Activated CD4-positive, alpha-beta T cell treated with anti-CD3 and anti-CD28 coated beads, Interleukin-2, amount 10 ng/mL, durations not matched to agents 24 days and 14 days (primary cell): ENCODE data around the gene HPD. TPM values are rescaled to one million over a fixed set of nuclear protein-coding genes. Genes with fewer than 3 reads are reported as not detected.

Source experiments
- DNase-seq: peaks from one replicate; pipeline ENCODE4 v3.0.0; 2022
- H3K27ac Mint-ChIP-seq: one replicate; pipeline ENCODE4 v1.8.0; 2022; ENCODE audit warnings: mild to moderate bottlenecking, mixed read lengths
- H3K27me3 Mint-ChIP-seq: one replicate; pipeline ENCODE4 v1.8.0; 2022; ENCODE audit warnings: mixed read lengths
- H3K36me3 Mint-ChIP-seq: one replicate; pipeline ENCODE4 v1.8.0; 2022; ENCODE audit warnings: low read depth, mild to moderate bottlenecking, mixed read lengths
- H3K4me1 Mint-ChIP-seq: one replicate; pipeline ENCODE4 v1.8.0; 2021; ENCODE audit warnings: mixed read lengths
- H3K4me3 Mint-ChIP-seq: one replicate; pipeline ENCODE4 v1.8.0; 2022; ENCODE audit warnings: mild to moderate bottlenecking, moderate library complexity, mixed read lengths
- H3K9me3 Mint-ChIP-seq: one replicate; pipeline ENCODE4 v1.8.0; 2021; ENCODE audit warnings: mixed read lengths
- intact Hi-C: fragments of 100-400 bp; cut with micrococcal nuclease; formaldehyde crosslinking; loops from one replicate; pipeline ENCODE4 v1.15.1; 2023
- total RNA-seq: library from RNA; stranded (reverse); gene quantifications from 2 replicates; pipeline ENCODE4 v1.2.3, GENCODE V29; 2022

The HPD gene
- total RNA-seq, 1 donor from 2014 or later, result not detected

DNA sequence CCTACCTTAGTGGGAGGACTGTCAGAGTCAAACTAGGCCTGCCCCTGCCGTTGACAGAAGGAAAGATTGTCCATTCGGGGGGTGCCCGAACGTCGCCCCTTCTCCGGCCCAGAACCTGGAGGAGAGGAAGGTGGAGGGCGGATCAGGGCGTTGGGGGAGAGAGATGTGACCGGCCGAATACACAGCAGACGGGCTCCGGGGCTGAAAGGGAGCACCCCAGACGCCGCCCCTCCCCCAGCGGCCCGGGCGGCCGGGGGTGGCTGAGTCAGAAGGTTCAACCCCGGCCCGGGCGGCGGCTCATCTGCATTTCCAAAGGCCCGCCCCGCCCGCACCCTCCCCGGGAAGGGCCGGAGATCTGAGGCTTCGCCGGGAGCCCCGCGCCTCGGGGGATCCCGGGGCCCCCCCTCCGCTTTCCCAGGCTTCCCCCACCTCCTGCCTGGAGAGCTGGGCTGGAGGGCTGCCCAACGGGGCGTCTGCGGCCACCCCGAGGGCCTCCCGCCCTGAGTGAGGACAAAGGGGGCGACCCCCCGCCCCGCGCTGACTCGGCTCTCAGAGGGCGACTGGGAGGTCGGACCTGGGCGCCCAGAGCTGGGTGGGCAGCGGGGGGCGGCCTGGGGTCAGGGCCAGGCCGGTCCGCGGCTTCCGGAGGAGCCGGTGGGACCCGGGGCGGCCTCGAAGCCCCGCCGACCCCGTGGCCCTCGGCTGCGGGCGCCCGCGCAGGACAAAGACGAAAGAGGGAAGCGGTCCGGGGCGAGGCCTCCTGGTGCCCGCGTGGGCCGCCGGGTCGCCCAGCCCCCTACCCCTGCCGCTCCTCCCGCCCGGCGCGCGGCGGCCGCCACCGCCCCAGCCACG, 58.6 kb downstream of the HPD start:
- intact Hi-C loops, result loop anchor here (1.0 to 10.0 kb wide), 4 partner anchors 12 to 1265 kb away; partner anchors contain the start of genes DIABLO and RNF10
- peak overlapping the region; percentile 88 for H3K4me3 Mint-ChIP-seq
- peak overlapping the region; percentile 88 for H3K27ac Mint-ChIP-seq
- H3K9me3 Mint-ChIP-seq, result no peaks in the 10 kb centered on the region
- H3K4me1 Mint-ChIP-seq, result peaks cover 33% of the 10 kb centered on the region
- H3K36me3 Mint-ChIP-seq, result peaks cover 44% of the 10 kb centered on the region
- DNase-seq, result peak; percentile 94
- no peaks in the 10 kb centered on the region for H3K27me3 Mint-ChIP-seq

DNA sequence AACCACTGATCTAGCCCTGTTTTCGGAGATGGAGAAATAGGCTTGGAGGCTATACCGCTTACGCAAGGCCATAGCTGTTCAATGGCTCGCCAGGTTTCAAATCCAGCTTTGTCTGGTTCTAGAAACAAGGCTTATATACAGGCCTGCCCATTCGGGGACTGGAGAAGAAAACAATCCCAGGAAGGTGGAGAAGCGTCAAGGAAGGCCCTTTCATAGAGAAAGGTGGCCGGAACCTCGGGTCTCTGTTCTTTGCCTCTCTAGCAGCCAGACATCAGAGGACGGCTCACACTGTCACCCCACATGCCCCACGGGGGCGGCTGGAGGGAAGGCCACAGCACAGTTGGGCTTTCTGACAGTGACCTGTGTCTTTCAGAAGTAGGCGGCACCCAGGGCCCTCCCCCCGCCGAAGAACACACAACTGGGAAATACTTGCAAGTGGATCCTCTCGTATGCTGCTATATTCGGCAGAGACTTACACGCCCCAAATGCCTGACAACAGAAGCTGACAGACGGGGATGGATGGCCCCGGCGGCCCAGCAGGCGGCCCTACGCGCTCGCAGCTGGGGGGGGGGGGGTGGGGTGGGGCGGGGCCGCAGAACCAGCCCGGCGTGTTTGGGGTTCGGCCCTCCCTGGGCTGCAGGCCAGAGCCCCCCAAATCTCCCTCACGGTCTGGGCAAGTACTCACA, 59.4 kb downstream of the HPD start:
- Mint-ChIP-seq H3K4me1 (peaks cover 40% of the 10 kb centered on the region), H3K4me3 (peak overlapping the region; percentile 88), H3K27me3 (no peaks in the 10 kb centered on the region), H3K27ac (peak overlapping the region; percentile 88), H3K36me3 (peaks cover 44% of the 10 kb centered on the region), H3K9me3 (no peaks in the 10 kb centered on the region)
- DNase-seq, result peak; percentile 87
- intact Hi-C loops, result loop anchor here (10.0 kb wide), 1 partner anchor 1264 kb away; the partner anchor contains the start of gene RNF10

DNA sequence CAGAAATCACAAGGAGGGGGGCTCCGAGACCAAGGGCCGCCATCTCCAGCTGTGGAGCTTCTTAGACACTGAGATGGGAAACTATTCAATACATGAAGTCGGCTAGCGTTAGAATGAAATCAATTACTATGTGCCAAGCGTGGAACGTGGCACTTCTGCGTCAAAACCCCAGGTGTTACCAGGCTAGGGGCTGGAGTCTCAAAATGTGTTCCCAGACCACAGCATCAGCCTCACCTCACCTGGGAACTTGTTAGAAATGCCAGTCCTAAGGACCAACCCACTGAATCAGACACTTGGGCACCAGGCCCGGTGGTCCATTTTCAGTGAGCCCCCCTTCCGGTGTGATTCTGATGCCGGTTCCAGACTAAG, 59.9 kb downstream of the HPD start:
- Mint-ChIP-seq H3K4me3 (peak overlapping the region; percentile 88), H3K27me3 (no peaks in the 10 kb centered on the region), H3K9me3 (no peaks in the 10 kb centered on the region), H3K27ac (peak overlapping the region; percentile 88), H3K36me3 (peaks cover 44% of the 10 kb centered on the region), H3K4me1 (peaks cover 41% of the 10 kb centered on the region)
- DNase-seq, result peak; percentile 63
- intact Hi-C loops, result loop anchor here (10.0 kb wide), 1 partner anchor 1264 kb away; the partner anchor contains the start of gene RNF10

DNA sequence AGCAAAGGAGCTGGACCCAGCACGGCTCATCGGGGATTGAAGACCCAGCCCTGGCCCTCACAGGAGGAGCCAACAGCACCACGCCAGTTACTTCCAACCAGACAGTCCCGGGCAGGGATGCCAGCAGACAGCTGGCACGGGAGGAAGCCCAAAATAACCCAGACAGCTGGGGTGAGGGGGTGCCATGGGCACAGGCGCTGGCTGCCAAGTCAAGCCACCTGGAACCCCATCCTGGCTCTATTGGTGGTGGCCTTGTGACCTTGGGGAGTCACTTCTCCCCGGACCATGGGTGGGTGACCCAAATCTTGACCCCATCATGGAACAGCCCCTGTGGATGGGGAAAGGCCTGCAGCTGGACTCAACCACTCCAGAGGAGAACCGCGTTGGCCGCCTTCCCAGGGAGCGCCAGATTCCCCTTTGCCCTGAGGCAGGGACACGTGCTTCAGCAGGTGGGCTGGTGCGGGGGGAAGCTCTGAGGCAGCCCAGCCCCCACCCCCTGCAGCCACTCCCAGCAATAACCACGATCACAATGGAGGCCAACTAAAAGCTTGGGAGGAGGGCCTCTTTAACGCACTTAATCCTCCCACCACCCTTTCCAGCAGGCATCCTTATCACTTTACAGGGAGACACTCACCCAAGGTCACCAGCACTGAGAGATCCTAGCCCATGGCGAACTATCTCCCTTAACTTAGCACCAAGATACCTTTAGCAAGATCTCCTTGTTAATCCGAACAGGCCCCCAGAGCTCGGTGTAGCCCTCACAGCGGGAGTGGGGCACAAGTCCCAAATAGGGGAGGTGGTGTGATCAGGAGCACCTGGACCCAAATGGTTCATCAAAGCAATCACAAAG, 60.5 kb downstream of the HPD start:
- Mint-ChIP-seq H3K27ac (peak overlapping the region; percentile 46), H3K9me3 (no peaks in the 10 kb centered on the region), H3K4me3 (peak overlapping the region; percentile 88), H3K27me3 (no peaks in the 10 kb centered on the region), H3K4me1 (peaks cover 41% of the 10 kb centered on the region), H3K36me3 (peaks cover 43% of the 10 kb centered on the region)
- peak; percentile 53 for DNase-seq
- intact Hi-C loops, result loop anchor here (10.0 kb wide), 1 partner anchor 1263 kb away; the partner anchor contains the start of gene RNF10

DNA sequence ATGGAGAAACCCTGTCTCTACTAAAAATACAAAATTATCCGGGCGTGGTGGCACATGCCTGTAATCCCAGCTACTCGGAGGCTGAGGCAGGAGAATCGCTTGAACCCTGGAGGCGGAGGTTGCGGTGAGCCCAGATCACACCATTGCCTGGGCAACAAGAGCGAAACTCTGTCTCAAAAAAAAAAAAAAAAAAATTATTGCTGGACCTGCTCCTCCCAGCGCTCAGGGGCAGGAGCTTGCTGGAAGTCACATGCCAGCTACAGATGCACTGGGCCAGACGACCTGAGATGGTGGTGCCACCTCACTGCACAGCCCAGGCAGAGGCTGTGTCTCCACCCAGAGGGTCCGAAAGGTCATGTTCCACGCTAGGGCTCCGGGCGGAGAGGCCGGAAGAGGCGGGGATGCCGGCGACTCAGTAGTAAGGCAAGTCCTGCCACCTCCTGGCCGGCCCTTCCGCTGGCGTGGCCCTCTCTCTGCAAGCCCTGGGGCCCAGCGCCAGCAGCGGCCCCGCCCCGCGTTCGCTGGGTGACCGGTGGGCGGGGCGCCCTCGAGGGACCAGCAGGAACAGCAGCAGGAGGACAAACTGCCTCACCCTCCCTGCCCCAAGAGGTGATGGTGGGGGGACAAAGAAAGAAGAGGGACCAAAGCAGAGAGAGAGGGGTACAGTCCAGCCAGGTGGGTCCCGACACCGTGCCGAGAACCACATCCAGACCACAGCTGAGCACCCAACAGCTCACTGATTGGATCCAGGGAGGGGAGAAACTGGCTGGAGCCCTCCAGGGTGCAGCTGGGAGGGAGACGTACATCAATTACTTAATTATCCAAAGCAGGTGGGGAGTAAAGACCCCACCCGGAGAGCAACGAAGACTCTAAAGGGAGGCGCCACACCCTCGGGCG, 61.6 kb downstream of the HPD start:
- no peak overlapping the region for H3K27ac Mint-ChIP-seq

DNA sequence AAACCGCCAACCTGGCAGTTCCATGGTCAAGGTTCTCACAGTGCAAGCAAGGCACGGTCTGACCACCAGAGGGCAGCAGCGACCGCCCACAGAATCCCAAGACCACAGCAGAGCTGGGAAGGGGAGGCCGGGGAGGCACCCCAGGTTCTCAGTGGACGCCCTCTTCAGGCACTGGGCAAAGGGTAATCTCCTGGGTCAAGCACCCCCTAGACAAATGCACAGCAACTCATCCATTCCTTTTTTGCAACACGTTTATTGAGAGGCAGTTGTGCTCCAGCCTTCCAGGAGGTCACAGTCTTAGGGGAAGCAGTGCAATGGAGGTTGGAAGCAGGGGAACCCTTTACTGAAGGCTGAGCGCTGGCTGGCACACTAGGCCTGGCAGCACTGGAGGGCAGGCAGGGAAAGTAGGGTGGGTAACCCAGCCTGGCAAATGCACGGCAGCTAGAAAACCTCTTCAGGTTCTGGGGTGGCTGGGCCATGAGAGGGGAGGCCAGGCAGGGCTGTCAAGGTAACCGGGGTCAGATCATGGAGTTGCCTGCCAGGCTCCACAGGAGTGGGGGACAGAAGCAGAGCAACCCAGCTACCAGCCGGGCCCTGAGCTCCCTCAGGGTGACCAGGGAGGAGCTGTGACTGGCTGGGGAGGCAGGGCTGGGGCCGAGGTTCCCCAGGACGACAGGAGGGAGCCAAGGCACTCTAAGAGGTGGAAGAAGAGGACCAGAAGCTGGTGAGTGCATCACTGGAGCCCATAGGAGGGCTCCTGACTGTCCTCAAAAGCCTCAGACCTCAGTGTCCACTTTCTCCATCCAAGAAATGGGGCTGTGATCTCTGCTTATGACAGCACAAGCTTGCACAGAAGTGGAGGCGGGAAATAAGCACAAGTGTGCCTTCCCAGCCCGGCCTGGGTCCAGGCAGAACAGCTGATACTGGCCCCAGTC, 63.4 kb downstream of the HPD start:
- no peaks in the 10 kb centered on the region for H3K27me3 Mint-ChIP-seq
- H3K36me3 Mint-ChIP-seq, result peaks cover 46% of the 10 kb centered on the region
- H3K4me3 Mint-ChIP-seq, result peak overlapping the region; percentile 94
- peak; percentile 96 for DNase-seq
- peaks cover 49% of the 10 kb centered on the region for H3K4me1 Mint-ChIP-seq
- peak overlapping the region; percentile 92 for H3K27ac Mint-ChIP-seq
- H3K9me3 Mint-ChIP-seq, result no peaks in the 10 kb centered on the region
- intact Hi-C loops, result loop anchor here (1.0 to 10.0 kb wide), 5 partner anchors 17 to 1260 kb away; partner anchors contain the start of genes ORAI1 and RNF10

More for the DNA sequence above, 61.6 kb downstream of the HPD start:
- Mint-ChIP-seq H3K9me3 (no peaks in the 10 kb centered on the region), H3K27me3 (no peaks in the 10 kb centered on the region), H3K4me3 (peak overlapping the region; percentile 43), H3K4me1 (peaks cover 39% of the 10 kb centered on the region), H3K36me3 (peaks cover 44% of the 10 kb centered on the region)
- intact Hi-C loops, result loop anchor here (10.0 kb wide), 1 partner anchor 1262 kb away; the partner anchor contains the start of gene RNF10
- DNase-seq, result peak; percentile 57

DNA sequence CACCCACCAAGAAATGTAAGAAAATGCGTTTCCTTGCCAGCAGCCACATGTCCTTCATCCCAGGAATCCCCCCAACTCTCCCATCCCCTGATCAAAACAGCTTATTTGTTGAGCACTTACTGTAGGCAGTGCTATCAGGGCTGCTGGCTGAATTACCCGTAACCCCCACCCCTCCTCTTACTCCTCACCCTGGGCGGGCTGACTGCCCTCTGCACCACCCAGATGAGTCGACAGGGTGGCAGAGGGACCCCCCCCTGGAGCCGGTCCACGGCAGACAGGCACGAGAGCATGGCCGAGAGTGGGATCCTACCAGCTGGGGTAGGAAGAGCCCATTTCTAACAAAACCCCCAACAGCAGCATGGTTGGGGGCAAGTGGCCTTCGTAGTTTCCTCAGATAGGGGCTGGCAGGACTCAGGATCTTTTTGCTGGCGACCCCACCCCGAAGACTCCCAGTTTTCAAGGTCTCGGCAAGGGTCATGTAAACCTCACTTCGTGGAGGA, 64.1 kb downstream of the HPD start:
- Mint-ChIP-seq H3K4me1 (peaks cover 57% of the 10 kb centered on the region), H3K4me3 (peak overlapping the region; percentile 94), H3K36me3 (peaks cover 53% of the 10 kb centered on the region), H3K9me3 (no peaks in the 10 kb centered on the region), H3K27me3 (no peaks in the 10 kb centered on the region), H3K27ac (peak overlapping the region; percentile 92)
- intact Hi-C loops, result loop anchor here (1.0 to 10.0 kb wide), 10 partner anchors 8 to 1260 kb away; partner anchors contain the start of genes ORAI1, PSMD9, RNF10 and TMEM120B
- no peak for DNase-seq

DNA sequence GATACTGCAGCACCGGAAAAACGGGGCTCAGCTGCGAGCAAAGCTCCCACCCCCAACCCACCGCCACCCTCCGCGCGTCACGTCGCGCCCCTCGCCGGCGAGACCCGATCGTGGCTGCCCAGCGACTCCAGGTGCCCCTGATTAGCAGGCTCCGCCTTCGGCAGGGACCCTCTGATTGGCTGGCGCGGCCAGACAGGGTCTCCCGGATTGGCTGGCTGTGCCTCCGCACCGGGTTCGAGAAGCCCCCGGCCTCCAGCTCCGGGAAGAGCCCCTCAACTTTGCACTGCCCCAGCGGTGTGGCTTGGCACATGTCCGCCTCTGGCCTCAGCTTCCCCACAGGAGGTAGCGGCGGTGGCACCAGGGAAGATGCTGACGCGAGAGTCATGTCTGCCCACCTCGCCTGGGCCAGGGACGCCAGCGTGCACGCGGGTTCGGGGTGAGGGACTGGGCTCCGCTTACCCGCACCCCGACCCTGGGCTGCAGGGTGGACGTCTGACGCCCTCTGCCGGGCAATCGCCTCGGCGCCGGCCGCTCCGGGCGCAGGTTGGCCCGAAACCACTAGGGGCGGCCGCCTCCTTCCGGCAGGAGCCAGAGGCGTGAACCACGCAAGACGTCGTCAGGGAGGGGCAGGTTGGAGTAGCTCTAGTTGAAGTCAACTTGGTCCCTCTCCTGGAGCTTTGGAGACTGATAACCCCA, 64.7 kb downstream of the HPD start:
- Mint-ChIP-seq H3K27me3 (no peaks in the 10 kb centered on the region), H3K4me3 (peak overlapping the region; percentile 94)

DNA sequence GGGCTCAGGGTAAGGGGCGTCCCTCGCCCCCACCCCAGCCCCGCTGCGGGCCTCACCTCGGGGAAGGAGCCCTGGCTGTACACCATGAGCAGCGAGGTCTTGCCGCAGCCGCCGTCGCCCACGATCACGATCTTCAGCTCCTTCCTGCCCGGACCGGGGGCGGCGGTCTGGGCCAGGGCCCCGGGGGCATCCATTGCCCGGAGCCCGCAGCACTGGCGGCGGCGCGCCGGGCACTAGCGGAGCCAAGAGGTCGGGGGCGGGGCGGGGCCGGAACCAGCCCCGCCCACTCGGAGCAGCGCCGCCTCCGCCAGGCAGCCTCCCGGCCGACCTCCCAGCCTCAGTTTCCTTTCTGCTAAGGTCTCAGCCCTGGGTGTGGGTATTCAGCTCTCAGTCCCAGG, 65.2 kb downstream of the HPD start, which contains the start of gene RHOF:
RHOF (minus strand) TSS at position 249 of the 398 bp plus-strand sequence; CDS start at position 194, 55 bp downstream.
- H3K4me1 Mint-ChIP-seq, result peaks cover 54% of the 10 kb centered on the region
- peak within 1 kb of the TSS; percentile 94 for H3K4me3 Mint-ChIP-seq
- intact Hi-C loops, result loop anchor here (1.0 to 10.0 kb wide), 3 partner anchors 11 to 1259 kb away; partner anchors contain the start of genes RNF10 and TMEM120B
- peak within 1 kb of the TSS; percentile 93 for H3K27ac Mint-ChIP-seq
- H3K27me3 Mint-ChIP-seq, result no peaks in the 10 kb centered on the region
- no peak for DNase-seq
- no peaks in the 10 kb centered on the region for H3K9me3 Mint-ChIP-seq
- H3K36me3 Mint-ChIP-seq, result peaks cover 44% of the 10 kb centered on the region

More for the DNA sequence above, 64.7 kb downstream of the HPD start:
- DNase-seq, result peak; percentile 99
- intact Hi-C loops, result loop anchor here (1.0 to 10.0 kb wide), 10 partner anchors 8 to 1259 kb away; partner anchors contain the start of genes ORAI1, PSMD9, RNF10 and TMEM120B
- Mint-ChIP-seq H3K27ac (peak overlapping the region; percentile 92), H3K4me1 (peaks cover 55% of the 10 kb centered on the region), H3K9me3 (no peaks in the 10 kb centered on the region), H3K36me3 (peaks cover 49% of the 10 kb centered on the region)

DNA sequence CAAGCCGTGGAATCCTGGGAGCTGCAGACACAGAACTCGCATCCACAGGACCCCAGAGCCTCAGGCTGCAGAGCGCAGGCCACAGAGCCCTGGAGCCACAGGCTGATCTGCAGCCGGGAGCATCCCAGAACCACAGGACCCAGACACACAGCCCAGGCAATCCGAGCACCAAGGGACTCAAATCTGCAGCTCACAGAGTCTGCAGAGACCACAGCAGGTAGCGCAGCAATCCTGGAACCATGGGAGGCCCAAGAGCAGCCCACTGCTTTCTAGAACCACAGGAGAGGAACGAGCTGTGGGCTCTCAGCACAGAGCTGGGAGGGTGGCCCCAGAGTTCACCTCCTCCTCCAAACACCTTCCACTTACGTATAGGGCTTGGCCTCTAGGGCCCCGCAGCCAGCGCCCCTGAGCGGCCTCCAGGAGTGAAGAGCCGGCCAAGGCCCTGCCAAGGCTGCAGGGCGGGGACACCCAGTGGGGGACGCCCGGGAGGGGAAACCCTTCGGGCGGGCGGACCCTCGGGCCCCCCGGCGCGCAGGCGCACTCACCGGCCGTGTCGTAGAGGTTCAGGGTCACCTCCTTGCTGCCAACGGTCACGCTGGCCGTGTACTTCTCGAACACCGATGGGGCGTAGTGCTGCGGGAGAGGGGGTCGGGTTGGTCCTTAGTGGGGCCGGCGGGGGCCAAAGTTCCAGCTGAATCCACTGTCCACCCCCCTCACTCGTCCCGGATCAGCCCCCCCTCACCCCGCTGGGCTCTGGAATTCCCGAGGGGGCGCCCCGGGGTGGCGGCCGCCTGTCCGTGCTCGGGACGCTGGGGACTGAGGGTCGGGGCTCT, 65.8 kb downstream of the HPD start:
- peaks cover 47% of the 10 kb centered on the region for H3K36me3 Mint-ChIP-seq
- H3K4me3 Mint-ChIP-seq, result peak overlapping the region; percentile 94
- peak; percentile 89 for DNase-seq
- no peaks in the 10 kb centered on the region for H3K27me3 Mint-ChIP-seq
- no peaks in the 10 kb centered on the region for H3K9me3 Mint-ChIP-seq
- peak overlapping the region; percentile 93 for H3K27ac Mint-ChIP-seq
- intact Hi-C loops, result loop anchor here (1.0 to 10.0 kb wide), 3 partner anchors 11 to 1258 kb away; partner anchors contain the start of genes RNF10 and TMEM120B
- peaks cover 56% of the 10 kb centered on the region for H3K4me1 Mint-ChIP-seq
